Measurements from ENCODE around the gene ITGB3BP. TPM values are rescaled to one million over a fixed set of nuclear protein-coding genes. Genes with fewer than 3 reads are reported as not detected.
"Not testable (repeated sequence)": the region's sequence is repeated elsewhere in the genome, so short reads cannot be mapped to it uniquely, and the experiment has no call there.

The ITGB3BP gene
- total RNA-seq, 1 donor from 2014 or later: 16.1 TPM

DNA sequence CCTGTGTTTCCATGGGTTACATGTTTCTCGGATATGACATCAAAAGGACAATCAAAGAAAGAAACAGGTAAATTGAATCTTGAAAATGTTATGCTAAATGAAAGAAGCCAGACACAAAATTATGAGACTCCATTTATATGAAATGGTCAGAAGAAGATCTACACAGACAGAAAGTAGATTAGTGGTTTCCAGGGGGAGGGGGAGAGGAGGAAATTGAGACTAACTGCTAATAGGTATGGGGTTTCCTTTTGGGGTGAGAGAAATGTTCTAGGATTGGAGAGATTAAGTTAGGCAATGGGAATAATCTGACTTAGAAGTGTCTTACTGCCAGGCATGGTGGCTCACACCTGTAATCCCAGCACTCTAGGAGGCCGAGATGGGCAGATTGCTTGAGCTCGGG lies 21.8 kb downstream of the ITGB3BP start:
- DNase-seq: no peak

DNA sequence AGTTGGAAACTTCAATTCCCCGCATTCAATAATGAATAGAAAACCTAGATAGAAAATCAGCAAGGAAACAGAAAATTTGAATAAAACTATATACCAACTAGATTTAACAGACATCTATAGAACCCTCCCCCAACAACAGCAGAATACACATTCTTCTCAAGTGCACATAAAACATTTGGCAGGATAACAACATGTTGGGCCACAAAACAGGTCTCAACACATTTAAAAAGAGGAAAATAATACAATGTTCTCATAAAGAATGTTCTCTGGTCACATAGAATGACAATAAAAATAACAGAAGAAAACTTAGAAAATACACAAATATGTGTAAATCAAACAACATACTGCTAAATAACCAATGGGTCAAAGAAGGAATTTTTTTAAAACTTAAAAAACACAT lies 24.9 kb downstream of the ITGB3BP start:
- no peak for DNase-seq

DNA sequence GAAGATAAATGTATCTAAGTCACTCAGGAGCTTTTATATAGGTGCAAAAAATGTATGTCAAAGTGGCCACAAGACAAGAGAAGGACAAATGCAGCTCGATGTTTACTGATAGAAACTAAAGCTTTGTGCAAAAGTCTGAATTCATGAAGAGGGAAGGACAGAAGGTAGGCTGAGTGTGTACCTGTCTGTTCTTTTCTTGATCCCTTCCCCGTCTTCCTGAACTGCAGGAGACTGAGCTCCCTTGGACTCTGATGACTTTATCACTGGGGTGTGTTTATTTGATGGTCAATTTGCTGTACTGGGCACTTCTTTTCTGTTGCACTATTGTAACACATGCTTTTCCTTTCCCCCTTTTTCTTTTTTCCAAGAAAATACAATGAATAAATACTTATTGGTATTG lies 25.4 kb downstream of the ITGB3BP start:
- no peak for DNase-seq

DNA sequence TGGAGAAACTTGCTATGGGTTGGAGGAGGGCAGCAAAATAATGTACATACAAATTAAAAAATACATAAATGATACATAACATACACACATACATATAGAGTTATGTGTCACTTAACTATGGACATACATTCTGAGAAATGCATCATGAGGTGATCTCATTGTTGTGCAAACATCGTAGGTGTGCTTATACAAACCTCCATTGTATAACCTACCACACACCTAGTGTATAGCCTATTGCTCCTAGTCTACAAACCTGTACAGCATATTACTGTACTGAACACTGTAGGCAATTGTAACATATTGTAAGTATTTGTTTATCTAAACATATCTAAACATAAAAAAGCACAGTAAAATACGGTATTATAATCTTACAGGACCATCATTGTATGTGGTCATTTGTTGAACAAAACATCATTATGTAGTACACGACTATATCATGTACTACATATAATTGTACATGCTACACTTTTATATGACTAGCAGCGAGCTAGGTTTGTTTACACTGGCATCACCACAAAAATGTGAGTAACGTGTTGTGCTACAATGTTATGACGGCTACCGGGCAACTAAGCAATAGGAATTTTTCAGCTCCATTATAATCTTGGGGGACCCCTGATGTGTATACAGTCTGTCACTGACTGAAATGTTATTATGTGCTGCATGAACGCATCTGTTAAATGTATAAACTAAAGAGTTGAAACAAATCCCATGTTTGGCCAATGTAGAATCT lies 35.5 kb downstream of the ITGB3BP start:
- DNase-seq: peak; percentile 70

DNA sequence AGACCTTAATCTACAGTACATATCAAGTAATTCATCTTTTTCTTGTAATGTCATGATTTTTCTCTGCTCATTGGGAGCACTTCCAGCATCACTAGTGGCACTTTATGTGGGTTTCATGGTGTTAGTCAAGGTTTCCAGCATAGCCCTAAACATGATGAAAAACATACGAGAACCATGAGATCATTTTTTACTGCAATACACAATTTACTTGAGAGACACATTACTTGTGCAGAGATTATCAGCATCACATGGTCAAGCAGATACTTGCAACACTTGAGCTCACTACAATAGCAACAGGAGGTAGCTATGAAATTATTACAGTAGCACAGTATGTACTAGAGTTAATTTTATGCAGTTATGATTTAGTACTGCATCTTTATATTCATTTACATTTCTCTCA lies 36.4 kb downstream of the ITGB3BP start:
- DNase-seq: peak; percentile 2

DNA sequence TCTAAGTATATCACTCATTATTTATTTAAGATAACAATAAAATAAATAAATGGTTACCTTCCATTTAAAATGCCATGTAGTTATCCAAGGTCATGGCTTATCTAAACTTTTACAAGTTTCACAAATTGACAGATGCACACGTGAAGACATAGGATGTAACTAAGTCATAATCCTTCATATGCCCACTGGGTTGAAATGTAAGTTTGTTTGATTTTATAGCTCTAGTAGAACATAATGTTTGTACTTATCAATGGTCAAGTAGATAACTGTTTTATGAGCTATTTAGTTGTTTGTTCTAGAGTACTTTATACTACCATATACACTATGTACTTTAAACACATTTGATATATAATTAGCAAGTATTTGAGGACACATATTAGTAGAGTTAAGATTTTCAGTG lies 43.0 kb downstream of the ITGB3BP start:
- DNase-seq: no peak

DNA sequence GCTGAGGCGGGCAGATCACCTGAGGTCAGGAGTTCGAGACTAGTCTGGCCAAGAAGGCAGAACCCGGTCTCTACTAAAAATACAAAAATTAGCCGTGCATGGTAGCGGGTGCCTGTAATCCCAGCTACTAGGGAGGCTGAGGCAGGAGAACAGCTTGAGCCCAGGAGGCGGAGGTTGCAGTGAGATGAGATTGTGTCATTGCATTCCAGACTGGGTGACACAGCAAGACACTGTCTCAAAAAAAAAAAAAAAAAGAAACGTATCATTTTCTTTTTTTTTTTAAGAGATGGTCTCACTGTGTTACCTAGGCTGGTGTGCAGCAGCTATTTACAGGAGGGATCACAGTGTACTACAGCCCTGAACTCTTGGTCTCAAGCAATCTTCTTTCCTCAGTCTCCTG lies 47.3 kb downstream of the ITGB3BP start:
- no peak for DNase-seq

DNA sequence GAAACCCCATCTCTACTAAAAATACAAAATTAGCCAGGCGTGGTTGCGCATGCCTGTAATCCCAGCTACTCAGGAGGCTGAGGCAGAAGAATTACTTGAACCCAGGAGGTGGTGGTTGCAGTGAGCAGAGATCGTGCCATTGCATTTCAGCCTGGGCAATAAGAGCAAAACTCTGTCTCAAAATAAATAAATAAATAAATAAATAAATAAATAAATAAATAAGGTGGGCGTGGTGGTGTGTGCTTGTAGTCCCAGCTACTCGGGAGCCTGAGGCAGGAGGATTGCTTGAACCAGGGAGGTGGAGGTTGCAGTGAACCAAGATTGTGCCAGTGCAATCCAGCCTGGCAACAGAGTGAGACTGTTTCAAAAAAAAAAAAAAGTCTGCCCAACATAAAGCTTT lies 54.3 kb downstream of the ITGB3BP start:
- DNase-seq: not testable (repeated sequence)

DNA sequence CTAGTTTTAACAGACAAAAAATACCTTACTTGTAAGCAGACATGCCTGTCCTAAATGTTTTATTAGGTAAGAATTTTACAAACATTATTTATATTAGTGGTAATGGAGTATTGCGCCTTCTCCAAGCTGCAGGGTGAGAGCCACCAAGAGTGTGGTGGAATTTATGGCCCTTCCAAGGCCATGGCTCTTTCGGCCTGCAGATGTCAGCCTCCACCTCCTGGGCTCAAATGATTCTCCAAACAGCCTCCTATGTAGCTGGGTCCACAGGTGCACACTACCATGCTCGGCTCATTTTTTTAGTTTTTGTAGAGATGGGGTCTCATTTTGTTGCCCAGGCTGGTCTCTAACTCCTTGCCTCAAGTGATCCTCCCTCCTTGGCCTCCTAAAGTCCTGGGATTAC lies 56.3 kb downstream of the ITGB3BP start:
- no peak for DNase-seq

DNA sequence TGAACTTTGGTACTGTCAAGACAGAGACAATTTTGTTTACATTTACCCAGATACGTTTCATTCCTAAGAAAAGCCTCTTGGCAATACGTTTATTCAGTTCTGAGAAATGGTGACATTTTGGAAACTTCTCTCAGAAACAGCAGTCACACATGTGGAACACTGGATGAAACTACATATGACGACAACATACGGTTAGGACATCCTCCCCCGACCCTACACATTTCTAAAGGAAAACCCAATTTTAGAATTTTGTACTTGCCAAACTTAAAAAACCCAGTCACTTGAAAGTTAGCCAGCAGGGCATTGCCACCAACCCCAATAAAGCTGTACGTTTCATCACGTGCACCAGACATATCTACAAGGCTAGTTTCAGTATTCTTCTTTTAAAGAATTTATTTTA lies 56.8 kb downstream of the ITGB3BP start:
- DNase-seq: no peak

DNA sequence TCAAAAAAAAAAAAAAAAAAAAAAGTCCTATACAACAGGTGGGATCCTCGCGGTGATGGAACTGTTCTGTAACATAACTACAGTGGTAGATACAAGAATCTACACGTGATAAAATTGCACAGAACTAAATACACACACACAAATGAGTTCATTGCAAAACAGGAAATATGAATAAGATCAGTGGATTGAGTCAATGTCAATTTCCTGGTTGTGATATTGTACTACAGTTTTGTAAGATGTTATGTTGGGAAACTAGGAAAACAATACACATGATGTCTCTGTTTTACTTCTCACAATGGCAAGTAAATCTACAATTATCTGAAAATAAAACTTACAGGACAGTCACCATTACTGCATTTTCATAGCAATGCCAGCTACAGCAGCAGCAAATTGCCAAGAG lies 59.8 kb downstream of the ITGB3BP start:
- DNase-seq: no peak

DNA sequence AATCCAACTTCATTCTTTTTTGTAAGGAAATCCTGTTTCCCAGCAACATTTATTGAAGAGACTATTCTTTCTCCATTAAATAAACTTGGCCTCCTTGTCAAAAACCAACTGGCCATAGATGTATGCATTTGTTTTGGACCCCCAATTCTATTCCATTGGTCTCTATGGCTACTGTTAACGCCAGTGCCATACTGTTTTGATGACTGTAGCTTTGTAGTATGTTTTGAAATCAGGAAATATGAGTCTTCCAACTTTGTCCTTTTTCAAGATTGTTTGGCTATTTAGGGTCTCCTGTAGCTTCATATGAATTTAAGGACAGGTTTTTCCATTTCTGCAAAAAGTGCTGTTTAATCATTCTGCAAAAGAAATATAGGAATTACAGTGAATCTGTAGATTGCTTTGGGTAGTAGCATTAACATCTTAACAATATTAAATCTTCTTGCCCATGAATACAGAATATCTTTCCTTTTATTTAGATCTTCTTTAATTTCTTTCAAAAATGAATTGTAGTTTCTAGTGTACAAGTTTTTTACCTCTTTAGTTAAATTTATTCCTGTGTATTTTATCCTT lies 61.3 kb downstream of the ITGB3BP start:
- no peak for DNase-seq

DNA sequence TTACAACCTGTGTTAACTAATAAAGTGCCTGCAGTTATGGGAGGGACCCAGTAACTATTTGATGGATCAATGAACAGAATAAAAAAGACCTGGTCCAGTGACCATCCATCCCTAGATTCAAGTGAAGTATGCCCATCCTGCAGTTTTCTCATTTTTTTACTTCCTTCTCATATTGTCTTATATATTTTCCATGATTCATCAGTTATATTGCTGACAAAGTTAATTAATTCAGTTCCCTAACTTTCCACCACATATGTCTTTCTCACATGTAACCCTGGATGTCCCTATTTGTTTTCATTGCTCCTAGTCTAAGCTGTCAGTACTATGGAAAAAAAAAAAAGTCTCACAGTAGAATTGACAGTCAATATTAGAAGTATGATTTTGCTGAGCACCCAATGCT lies 64.3 kb downstream of the ITGB3BP start:
- no peak for DNase-seq

DNA sequence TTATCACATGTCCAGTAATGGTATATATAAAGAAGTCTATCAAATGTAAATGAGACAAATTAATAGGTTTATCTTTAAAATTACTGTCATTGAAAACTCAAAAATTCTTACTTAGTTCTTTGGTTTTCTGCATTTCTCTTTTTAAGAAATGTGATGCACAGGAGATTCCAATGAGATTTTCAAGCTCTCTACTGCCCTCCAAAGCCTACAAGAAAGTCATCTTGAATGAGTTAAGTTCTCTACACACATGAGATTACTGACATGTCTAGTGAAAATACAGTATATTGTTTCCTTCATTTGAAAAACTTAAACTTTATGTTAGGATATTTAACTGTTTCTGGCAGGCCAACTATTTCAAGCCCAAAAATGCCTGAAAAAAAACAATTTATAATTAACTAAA lies 68.8 kb downstream of the ITGB3BP start:
- no peak for DNase-seq

DNA sequence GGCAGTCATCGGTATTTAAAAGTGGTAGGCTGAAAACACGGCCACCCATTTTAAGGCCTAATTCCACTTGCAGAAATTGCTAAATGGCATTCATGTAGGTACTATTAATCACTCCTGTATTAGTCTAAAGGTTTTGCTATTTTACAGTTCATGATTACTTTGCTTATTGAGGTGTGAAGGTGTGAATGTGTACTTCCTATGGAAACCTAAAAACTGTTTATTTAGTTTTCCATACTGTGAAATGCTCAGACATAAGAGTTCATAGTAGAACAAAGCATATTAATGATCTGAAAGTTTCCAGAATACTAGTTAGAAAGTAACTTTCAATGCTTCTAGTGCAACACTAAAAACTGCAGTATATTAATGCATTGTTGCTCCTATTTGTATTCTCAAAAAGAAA lies 69.8 kb downstream of the ITGB3BP start:
- DNase-seq: no peak

DNA sequence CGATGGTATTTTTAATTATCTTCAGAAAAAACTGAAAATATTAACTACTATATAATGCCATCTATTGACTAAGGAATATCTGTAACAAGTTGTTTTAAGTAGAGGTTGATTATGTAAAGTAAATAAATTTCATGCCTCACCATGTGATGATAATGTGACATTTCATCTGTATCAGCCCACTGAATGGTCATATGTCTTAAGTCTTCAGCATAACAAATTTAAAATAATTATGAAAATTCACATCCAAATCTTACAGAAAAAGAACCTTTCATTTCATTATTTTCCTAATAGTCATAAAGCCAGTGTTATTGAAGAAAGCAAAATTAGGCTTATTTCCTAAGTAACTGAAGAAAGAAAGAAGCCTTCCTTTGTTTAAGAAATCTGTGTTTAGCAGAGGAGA lies 72.6 kb downstream of the ITGB3BP start:
- DNase-seq: no peak

DNA sequence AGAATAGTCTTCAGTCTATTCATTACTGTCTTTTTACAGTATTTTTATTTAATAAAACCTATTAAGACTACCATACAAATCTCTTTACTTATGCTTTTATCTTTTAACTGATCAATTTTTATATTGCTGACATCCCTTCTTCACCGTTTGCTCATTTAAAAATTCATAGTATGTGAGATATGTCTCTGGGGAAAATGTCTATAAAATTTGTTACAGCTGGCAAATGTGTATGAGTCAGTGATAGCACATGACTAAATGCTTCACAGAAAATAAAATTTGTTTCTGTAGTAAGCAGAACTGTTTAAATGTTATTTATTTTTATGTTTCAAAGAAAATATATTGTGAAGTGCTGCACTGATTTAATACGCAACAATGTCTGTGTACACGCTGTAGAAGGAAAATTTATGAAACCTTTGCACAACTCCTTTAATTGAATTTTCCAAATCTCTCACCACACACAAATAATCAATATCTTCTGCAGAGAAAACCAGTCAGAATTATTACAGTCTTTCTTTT lies 74.2 kb downstream of the ITGB3BP start:
- DNase-seq: no peak

DNA sequence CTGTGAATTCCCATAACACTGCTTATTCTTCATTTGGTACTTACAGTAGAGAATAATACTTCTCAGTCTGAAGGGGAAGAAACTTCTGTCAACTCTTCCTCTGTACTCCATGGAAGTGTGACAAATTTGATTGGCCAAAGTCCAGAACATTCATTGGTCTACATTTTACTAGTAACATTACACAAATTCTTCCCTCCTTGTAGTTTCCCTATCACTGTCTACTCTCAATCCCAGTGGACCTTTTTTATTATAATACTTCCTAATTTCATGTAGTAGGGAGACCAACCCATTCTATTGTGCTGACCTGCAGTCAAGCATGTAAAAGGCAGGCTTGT lies 80.9 kb downstream of the ITGB3BP start:
- DNase-seq: peak; percentile 46

DNA sequence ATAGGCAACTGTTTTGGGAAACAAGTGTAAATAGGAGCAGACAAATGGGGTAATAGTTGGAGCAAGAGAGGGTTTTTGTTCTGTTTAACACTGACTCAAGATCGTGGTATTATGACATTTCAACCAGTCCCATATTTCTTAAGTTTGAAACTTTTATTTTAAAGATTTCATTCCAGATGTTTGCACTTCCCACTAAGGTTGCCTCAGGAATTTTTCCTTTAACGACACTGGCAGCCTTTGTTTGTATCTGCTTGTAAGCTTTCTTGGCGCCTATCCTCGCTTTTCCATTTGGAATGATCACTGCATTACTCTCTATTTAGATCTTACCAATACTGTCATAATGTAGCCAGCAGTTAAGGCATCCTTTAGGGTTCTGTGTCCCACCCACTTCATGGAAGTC lies 87.9 kb downstream of the ITGB3BP start:
- DNase-seq: peak; percentile 16

DNA sequence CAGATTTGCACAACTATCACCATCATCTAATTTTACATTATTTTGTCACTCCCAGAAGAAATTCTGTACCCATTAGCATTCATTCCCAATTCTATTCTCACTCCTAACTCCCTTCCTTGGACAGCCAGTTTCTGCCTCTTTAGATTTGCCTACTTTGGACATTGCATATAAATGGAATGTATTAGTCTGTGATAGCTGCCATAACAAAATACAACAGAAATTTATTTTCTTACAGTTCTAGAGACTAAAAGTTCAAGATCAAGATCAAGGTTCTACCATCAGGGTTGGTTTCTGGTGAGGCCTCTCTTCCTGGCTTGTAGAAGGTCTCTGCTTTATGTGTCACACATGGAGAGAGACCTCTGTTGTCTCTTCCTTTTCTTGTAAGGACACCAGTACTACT lies 93.7 kb downstream of the ITGB3BP start:
- no peak for DNase-seq

DNA sequence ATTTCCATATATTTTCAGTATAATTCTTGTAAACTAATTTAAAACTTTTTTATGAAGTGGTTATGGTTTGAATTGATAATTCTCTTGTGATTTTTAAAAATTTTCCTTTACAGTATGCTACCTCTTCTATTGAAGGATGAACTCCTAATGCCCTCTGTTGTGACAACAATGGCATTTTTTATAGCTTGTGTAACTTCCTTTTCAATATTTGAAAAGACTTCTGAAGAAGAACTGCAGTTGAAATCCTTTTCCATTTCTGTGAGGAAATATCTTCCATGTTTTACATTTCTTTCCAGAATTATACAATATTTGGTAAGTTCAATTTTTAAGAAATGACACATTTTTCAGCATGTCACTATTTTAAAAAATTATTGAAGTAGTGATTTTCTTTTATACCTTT lies 94.2 kb downstream of the ITGB3BP start:
- DNase-seq: no peak

DNA sequence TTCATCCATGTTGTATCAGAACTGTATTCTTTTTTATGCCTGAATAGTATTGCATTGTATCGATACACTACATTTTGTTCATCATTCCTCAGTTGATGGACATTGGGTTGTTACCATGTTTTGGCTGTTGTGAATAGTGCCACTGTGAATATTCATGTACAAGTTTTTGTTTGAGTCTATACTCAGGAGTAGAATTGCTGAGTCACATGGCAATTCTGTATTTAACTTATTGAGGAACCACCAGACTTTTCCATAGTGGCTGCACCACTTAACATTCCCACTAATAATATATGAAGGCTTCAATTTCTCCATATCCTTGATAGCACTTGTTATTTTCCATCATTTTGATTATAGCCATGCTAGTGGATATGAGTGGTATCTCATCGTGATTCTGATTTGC lies 99.4 kb downstream of the ITGB3BP start:
- no peak for DNase-seq

DNA sequence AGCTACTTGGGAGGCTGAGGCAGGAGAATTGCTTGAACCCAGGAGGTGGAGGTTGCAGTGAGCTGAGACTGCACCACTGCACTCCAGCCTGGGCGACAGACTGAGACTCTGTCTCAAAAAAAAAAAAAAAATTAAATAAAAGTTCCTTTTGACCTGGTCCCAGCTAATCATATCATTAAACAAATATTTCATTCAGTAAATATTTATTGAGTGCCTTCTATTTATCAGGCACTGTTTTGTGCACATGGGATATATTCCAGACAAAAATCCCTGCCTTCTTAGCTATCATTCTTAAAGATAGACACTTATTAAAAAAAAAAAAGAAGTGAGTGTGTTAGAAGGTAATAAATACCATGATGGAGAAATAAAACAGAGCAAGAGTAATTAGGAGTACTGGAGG lies 102.3 kb downstream of the ITGB3BP start:
- not testable (repeated sequence) for DNase-seq

DNA sequence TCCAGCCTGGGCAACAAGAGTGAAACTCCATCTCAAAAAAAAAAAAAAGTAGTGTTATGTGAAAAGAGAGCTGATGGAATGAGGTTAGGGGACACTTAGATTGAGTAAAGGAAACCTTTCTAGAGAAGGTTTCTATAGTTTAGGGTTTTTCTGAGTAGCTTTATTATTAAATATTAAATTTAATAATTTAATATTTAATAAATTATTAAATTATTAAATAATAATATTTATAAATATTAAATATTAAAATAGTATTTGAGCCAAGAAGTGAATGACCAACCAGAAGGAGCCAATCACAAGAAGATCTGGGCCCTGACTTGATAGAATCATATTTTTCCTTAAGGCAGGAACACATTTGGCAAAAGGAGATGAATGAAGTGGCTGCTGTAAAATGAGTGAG lies 104.9 kb downstream of the ITGB3BP start:
- DNase-seq: no peak
